ENCODE measurements around the gene RHOV. TPM values are rescaled to one million over a fixed set of nuclear protein-coding genes. Genes with fewer than 3 reads are reported as not detected.

RHOV gene
- total and polyA plus RNA-seq, 8 donors: 0.31 to 1.5 (median 0.56) TPM

DNA sequence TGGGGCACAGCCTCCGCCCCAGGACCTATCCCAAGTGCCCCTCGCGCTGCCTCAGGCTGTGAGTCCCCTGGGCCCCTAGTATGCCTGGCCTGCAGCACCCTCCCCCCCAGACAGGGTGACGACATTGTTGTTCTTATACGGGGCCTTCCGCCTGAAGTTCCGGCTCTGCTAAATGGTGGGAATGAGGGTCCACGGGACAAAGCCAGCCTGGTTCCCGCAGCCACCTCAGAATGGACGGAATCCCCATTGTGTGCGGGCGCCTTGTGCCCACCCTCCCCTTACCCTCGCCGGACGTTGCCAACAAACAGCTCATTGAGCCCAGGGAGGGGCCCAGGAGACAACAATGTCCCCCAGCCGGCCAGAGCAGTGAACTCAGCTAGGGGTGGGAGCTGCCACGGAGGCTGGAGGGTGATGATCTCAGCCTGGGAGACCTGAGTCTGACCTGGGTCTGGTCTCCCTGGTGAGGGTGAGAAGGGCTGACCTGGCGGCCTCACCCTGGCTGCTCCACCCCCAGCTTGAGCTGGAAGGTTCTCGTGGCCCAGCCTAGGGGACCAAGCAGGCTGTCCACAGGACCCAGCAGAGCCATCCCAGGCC is 44.9 kb upstream of the RHOV start:
- Histone ChIP-seq H3K9me3 (no peaks in the 10 kb centered on the region), H3K36me3 (no peaks in the 10 kb centered on the region), H3K27ac (peak overlapping the region; percentile 53 to 64), H3K27me3 (no peaks in the 10 kb centered on the region), H3K4me3 (no peak overlapping the region), H3K4me1 (peaks cover 0 to 23% of the 10 kb centered on the region in 2 donors)
- intact Hi-C loops (cut with DNase I): no loop called here
- DNase-seq: no peak
- TF ChIP-seq, protein P1, sequence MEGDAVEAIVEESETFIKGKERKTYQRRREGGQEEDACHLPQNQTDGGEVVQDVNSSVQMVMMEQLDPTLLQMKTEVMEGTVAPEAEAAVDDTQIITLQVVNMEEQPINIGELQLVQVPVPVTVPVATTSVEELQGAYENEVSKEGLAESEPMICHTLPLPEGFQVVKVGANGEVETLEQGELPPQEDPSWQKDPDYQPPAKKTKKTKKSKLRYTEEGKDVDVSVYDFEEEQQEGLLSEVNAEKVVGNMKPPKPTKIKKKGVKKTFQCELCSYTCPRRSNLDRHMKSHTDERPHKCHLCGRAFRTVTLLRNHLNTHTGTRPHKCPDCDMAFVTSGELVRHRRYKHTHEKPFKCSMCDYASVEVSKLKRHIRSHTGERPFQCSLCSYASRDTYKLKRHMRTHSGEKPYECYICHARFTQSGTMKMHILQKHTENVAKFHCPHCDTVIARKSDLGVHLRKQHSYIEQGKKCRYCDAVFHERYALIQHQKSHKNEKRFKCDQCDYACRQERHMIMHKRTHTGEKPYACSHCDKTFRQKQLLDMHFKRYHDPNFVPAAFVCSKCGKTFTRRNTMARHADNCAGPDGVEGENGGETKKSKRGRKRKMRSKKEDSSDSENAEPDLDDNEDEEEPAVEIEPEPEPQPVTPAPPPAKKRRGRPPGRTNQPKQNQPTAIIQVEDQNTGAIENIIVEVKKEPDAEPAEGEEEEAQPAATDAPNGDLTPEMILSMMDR (IDR thresholded peaks at IDR 0.05): no peak
- ATAC-seq: peak; percentile 7

DNA sequence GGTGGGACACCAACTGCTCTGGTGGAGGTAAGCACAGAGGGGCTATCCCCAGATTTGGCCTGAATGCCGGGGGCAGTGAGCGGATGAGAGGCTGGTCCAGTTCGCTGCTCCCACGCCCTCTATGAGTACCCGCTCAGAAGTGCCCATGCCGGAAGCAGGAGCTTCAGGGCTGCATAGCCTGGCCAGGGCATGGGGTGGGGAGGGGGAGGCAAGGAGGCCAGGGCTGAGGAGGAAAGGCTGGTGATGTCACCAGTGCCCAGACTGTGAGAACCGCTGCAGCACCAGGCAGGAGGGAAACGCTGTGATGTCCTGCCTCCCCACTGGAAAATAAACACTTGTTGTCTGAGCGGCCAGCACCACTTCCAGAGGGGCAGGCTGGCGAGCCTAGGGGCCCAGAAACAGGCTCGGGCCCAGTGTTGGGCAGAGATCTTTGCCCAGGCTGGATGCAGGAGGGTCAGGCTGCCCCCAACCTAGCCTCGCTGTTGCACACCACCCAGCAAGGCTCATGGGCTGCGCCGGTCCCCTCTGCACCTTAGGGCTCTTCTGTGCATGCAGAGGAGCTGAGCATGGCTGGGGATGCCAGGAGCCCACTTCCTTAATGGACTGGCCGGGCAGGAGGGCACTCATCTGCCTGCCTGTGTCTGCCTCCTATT is 44.2 kb upstream of the RHOV start:
- ATAC-seq (peak; percentile 86), DNase-seq (peak in 1 of 4 donors; percentile 56)

DNA sequence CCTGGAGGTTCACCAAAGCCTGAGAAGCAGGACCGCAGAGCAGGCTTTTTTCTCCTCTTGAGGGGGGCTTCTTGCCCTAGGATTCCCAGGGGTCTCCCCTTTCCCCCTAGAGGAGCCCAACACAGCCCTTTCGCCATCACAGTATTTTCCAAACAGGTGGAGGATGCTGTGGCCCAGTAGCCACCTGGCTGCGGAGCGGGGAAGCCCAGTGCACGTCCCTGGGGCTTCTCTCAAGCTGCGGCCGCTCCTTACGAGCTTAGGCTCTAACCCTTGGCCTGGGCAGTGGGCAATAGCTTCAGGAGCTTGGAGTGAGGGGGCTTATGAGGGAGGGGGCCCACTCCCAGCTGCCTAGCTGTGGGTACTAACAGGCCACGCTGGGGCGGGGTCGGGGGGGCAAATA is 43.6 kb upstream of the RHOV start:
- peak overlapping the region; percentile 39 to 64 for H3K27ac ChIP-seq
- no peak for DNase-seq
- ATAC-seq: no peak
- no peaks in the 10 kb centered on the region for H3K9me3 ChIP-seq
- peaks cover 0 to 22% of the 10 kb centered on the region in 2 donors for H3K4me1 ChIP-seq
- H3K36me3 ChIP-seq: no peaks in the 10 kb centered on the region
- TF ChIP-seq, protein P1 (IDR thresholded peaks at IDR 0.05): no peak
- intact Hi-C loops (cut with DNase I): no loop called here
- no peaks in the 10 kb centered on the region for H3K27me3 ChIP-seq
- H3K4me3 ChIP-seq: no peak overlapping the region

More for the DNA sequence above, 44.2 kb upstream of the RHOV start:
- intact Hi-C loops (cut with DNase I): no loop called here
- Histone ChIP-seq H3K27me3 (no peaks in the 10 kb centered on the region), H3K27ac (peak overlapping the region; percentile 53 to 64), H3K36me3 (no peaks in the 10 kb centered on the region), H3K9me3 (no peaks in the 10 kb centered on the region), H3K4me3 (no peak overlapping the region), H3K4me1 (peaks cover 0 to 23% of the 10 kb centered on the region in 2 donors)
- TF ChIP-seq, protein P1 (IDR thresholded peaks at IDR 0.05): no peak

DNA sequence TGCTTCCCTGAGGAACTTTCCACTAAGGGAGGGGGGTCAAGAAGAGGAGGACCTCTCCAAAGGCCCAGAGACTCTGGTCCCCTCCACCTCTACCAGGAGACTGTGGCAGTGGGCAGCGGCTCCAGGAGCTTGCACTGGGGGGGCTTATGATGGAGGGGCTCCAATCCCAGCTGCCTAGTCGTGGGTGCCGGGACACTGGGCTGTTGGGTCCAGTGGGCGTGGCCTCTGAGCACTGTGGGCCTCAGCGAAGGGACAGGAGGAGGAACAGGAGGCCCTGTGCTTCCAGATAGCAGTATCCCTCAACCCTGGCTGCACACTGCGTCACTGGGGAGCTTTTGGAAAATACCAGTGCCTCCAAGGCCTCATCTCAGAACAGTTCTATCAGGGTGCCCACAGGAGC is 41.6 kb upstream of the RHOV start:
- DNase-seq (no peak), ATAC-seq (no peak)
- H3K4me1 ChIP-seq: peaks cover 0 to 29% of the 10 kb centered on the region in 2 donors
- no peaks in the 10 kb centered on the region for H3K9me3 ChIP-seq
- TF ChIP-seq, protein P1 (IDR thresholded peaks at IDR 0.05): no peak
- intact Hi-C loops (cut with DNase I): no loop called here
- H3K36me3 ChIP-seq: no peaks in the 10 kb centered on the region
- H3K4me3 ChIP-seq: no peak overlapping the region
- H3K27ac ChIP-seq: peak overlapping the region; percentile 33 to 45
- H3K27me3 ChIP-seq: no peaks in the 10 kb centered on the region

DNA sequence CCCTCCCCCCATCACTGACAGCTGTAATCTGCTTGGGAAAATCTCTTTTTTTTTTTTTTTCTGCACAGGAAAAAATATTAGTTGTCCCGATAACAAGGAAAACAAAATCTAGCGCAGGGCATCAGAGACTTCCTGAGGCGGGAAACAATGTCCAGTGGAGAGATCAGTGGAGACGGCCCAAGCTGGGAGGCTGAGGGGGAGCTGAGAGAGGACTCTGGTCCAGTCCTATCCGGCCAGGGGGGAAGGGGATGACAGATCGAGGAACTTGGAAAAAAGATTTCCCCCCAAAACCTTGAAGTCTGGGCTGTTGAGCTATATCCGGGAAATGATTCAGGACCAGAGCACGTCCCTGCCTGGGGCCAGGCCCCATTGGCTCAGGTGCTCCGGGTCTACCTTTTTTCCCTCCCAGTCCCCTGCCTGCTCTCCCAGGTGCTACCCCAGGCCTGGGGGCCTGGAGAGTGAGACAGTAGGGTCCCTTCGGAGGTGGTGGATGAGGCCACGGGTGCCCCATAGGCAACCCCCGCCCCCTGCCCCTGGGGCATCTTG is 41.2 kb upstream of the RHOV start:
- TF ChIP-seq, protein P1 (IDR thresholded peaks at IDR 0.05): no peak
- H3K36me3 ChIP-seq: no peaks in the 10 kb centered on the region
- DNase-seq: no peak
- no peaks in the 10 kb centered on the region for H3K27me3 ChIP-seq
- intact Hi-C loops (cut with DNase I): no loop called here
- peak overlapping the region; percentile 33 to 45 for H3K27ac ChIP-seq
- H3K9me3 ChIP-seq: no peaks in the 10 kb centered on the region
- ATAC-seq: no peak
- no peak overlapping the region for H3K4me3 ChIP-seq
- peaks cover 0 to 34% of the 10 kb centered on the region in 2 donors for H3K4me1 ChIP-seq

Measured in left lung (tissue), 10 donors.